GM21381 (cell line): ENCODE results near the gene UPF3A.
A peak's percentile ranks its signal among the peaks of the same experiment; 100 is the strongest.
"Not testable (repeated sequence)": the region's sequence is repeated elsewhere in the genome, so short reads cannot be mapped to it uniquely, and the experiment has no call there.

Source experiments
- ATAC-seq: cut with Tn5 transposase; IDR thresholded peaks from one replicate; pipeline ENCODE4 v1.9.1; 2021; ENCODE audit warnings: mild to moderate bottlenecking, moderate library complexity; ENCODE audit not compliant: unreplicated experiment

UPF3A gene

DNA sequence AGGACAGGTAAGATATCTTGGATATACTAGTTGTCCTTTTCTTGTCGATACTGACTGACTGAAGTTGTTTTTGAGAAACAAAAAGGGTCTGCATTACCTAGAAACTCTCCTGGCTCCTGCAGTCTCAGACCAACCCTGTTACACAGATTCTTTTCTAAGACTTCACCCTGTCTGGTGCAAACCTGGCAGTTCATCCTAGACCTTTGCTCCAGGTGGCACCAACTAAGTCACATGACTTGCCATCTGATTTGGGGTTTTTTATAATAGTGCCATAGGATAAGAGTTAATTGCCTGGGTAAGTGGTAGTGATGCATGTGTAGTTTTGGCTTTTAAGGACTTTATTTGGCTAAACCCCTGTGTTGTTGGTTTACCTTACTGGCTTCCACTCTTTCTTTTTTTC is 47.2 kb downstream of the UPF3A start:
- ATAC-seq: no peak

DNA sequence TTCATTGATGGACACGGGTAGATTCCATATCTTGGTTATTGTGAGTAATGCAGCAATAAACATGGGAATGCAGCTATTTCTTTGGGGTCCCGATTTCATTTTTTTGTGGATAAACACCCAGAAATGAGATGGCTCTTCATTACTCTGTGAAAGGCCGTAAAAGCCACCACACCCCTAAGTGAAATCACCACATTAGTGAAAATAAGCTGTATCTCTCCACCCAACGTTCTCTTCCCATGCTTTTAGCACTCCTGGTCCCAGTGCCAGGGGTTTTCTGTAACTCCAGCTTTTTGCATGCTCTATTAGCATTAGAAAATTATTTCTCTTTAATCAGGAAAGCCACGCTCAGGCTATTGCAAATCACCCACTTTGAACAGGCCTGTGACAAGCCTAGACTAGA is 48.7 kb downstream of the UPF3A start:
- no peak for ATAC-seq

DNA sequence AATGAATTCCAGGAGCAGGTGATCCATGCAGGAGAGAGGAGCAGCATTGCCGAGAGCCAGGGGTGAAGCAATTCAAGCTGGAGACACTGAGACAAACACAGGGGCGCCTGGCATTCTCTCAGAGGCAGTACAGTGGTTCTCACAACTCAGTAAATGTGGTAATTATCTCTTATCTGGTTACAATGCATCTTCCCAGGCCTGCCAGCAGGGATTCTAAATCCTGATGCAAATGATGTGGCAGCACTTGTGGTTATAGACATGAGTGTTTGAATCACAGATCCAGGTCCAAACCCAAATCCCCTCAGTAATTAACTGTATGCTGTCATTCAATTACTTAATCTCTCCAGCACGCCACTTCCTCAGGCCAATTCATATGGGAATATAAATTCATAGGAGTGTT is 52.5 kb downstream of the UPF3A start:
- ATAC-seq: not testable (repeated sequence)

DNA sequence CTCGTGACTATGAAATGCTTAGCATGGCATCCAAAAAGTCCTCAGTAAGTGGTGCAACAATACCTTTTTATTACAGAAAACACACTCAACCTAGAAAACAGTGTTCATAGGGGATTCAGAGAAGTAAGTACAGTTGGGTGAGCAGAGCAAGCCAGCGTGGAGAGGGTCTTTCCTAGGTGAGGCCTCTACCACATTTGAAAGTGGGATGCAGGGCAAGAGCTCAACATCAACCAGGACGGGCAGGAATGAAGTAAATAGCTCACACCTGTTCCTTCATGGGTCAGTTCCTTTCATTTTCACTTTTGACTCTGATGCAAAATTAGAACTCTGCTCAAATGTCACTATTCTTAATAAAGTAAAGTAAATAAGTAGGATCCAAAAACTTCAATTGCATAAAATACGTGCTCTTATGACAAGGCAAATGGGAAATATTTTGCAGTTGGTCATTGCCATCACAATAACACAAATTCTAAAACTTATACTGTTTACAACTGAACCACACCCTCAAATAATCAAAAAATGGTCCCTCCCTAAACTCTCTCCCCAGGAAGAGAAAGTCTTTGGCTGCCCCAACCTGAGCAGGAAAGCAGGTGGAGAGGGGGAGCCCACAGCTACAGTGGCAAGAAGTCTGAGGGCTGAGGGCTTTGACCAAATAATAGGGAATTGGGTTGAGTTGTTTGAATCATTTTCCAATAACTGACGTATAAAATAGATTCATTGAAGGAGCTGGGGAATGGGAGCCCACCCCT is 53.1 kb downstream of the UPF3A start:
- ATAC-seq: no peak

DNA sequence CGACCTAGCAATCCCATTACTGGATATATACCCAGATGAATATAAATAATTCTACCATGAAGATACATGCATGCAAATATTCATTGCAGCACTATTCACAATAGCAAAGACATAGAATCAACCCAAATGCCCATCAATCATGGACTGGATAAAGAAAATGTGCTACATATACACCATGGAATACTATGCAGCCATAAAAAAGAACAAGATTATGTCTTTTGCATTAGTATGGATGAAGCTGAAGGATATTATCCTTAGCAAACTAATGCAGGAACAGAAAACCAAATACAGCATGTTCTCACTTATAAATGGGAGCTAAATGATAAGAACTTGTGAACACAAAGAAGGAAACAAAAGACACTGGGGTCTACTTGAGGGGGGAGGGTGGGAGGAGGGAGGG is 55.1 kb downstream of the UPF3A start:
- not testable (repeated sequence) for ATAC-seq

DNA sequence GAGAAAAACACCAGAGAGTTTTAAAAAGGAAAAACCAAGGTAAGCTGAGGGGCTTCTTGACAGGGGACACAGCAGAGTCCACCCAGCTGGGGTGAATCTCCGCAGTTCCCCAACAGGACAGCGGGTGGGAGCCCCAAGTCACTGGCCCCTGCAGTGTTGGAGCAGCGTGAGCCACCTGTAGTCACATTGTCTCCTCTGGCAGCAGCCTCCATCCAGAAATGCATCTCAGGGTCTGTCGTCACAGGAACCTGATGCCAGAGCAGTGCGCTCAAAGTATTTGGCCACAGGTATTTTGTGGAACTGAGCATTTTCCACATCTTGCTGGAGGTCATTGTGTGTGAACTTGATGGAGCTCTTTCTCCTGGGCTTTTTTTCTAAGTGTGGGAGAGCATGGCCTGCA is 57.6 kb downstream of the UPF3A start:
- ATAC-seq: no peak

DNA sequence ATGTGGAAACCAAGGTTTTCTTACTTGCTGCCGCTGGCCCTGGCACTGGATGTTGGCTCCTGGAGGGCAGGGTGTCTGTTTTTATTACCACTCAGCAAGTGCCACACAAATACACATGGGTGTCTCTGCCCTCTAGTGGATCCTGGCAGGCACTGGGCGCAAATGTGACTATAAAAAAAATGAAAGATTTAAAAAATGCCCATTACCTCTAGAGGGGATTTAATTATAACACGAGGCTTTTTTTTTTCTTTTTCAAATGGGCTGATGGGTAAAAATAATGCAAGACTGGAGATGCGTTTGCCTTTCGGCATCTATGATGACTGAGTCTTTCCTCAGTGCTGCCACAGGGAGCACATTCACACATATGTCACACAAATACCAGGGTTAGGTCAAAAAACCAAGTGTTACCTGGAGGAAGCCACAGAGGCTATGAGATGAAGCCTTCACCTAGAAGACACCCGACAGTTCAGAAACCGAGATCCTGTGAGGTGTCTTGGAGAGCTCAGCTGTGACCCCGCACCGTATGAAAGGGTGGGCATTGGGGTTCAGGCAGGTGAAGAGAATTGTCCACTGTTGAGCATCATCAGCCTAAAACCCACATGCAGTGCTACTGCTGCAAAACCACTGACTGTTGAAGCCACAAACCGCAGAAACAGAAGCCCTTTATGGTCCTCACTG is 58.6 kb downstream of the UPF3A start:
- peak; percentile 60 for ATAC-seq

DNA sequence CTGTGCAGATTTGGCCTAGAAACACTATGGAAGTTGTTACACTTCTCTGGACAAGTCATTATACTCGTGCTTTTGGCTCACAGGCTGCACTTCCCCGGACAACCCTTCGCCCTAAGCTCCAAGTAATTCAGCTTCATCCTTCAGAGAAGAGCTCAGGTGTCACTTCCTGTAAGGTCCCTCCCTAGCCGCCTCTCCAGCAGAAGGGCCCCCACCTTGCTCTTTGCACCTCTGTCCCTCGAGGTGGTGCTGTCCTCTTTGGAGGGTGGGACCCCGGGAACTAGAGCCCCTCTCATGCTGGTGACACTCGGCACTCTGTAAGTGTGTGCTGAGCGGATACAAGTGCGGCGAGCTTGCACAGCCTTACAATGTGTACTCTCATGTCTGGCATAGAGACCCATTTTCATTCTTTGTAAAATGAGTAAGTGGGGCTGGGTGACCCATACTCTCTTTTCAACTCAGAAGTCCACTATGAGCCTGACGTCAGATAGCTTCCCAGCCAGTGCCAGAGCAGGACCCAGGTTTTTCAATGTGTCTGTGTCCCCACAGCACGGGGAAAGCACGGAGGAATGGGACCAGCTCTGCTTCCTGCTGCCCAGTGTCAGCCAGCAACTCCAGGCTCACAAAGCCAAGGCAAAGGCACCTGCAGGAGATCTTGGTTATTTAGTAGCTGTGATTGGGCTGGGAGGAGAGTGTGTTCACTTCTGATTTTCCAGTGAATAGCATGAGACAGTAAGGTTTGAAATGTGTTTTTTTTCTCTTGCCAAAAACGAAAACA is 59.8 kb downstream of the UPF3A start:
- ATAC-seq: no peak

DNA sequence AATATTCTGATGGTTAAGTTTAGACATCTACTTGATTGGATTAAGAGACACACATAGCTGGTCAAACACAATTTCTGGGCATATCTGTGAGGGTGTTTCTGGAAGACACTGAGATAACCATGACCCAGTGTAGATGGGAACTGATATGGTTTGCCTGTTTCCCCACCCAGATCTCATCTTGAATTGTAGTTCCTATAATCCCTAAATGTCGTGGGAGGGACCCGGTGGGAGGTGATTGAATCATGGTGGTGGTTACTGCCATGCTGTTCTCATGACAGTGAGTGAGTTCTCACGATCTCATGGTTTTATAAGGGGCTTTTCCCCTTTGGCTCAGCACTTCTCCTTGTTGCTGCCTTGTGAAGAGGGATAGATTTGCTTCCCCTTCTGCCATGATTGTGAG is 65.9 kb downstream of the UPF3A start:
- not testable (repeated sequence) for ATAC-seq

DNA sequence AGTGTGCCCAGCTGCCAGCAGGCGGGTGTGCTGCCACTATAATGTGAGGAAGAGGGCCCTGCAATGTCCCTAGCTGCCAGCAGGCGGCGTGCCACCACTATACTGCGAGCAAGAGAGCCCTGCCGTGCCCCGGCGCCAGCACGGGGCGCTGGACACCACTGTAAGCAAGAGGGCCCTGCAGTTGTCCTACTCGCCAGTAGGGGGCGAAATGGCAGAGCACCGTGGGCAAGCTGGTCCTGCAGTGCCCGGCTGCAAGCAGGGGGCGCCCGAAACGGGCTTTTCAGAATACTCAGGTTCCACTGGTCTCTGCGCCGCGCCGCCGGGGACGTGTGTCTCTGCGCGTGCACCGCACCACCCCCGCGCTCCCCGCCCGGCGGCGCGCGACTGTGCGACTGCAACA is 71.4 kb downstream of the UPF3A start:
- not testable (repeated sequence) for ATAC-seq

DNA sequence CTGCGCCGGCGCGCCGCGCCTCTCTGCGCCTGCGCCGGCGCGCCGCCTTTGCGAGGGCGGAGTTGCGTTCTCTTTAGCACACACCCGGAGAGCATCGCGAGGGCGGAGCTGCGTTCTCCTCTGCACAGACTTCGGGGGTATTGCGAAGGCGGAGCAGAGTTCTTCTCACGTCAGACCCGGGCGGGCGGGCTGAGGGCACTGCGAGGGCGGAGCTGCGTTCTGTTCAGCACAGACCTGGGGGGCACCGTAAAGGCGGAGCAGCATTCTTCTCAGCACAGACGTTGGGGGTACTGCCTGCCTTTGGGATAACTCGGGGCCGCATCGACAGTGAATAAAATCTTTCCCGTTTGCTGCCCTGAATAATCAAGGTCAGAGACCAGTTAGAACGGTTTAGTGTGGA is 72.0 kb downstream of the UPF3A start:
- not testable (repeated sequence) for ATAC-seq
